Neural cell (in vitro differentiated cells): Measurements from ENCODE around the gene CISH. TPM values are rescaled to one million over a fixed set of nuclear protein-coding genes. Genes with fewer than 3 reads are reported as not detected.

Experiments used
- H2AFZ ChIP-seq: fragments of 200-600, 300-800 bp; sonication (generic), shearing (Covaris generic); 2 replicates; pipeline ENCODE4 v1.6.0; 2014; ENCODE audit warnings: low read depth, mild to moderate bottlenecking, antibody characterized with exemption, low read length, moderate library complexity
- H3F3A ChIP-seq: fragments of 200-600 bp; shearing (Covaris generic); 2 replicates; pipeline ENCODE4 v1.6.1; 2016; ENCODE audit warnings: mild to moderate bottlenecking, moderate library complexity, mixed read lengths, antibody characterized with exemption, low read length; ENCODE audit not compliant: insufficient read depth, poor library complexity, severe bottlenecking
- H3K27ac ChIP-seq: fragments of 200-600, 300-800 bp; sonication (generic), shearing (Covaris generic); 2 replicates; pipeline ENCODE4 v1.5.1; 2014; ENCODE audit warnings: mild to moderate bottlenecking, low read length, moderate library complexity
- H3K27me3 ChIP-seq: fragments of 300-800, 200-600 bp; sonication (generic), shearing (Covaris generic); 2 replicates; pipeline ENCODE4 v1.6.0; 2014; ENCODE audit warnings: mild to moderate bottlenecking, low read depth, low read length, moderate library complexity; ENCODE audit not compliant: insufficient read depth
- H3K36me3 ChIP-seq: fragments of 300-800, 200-600 bp; sonication (generic), shearing (Covaris generic); 2 replicates; pipeline ENCODE4 v1.5.1; 2014; ENCODE audit warnings: mild to moderate bottlenecking, antibody characterized with exemption, low read length, moderate library complexity; ENCODE audit not compliant: insufficient read depth
- H3K4me2 ChIP-seq: fragments of 300-800, 200-600 bp; sonication (generic), shearing (Covaris generic); 2 replicates; pipeline ENCODE4 v1.6.0; 2014; ENCODE audit warnings: mild to moderate bottlenecking, low read length
- H3K4me3 ChIP-seq: fragments of 300-800, 200-600 bp; sonication (generic), shearing (Covaris generic); 2 replicates; pipeline ENCODE4 v1.5.1; 2014; ENCODE audit warnings: mild to moderate bottlenecking, low read length, moderate library complexity
- H3K79me2 ChIP-seq: fragments of 200-600 bp; shearing (Covaris generic); replicated peaks from 2 replicates; pipeline ENCODE4 v1.6.0; 2014; ENCODE audit warnings: mild to moderate bottlenecking, low read length, moderate library complexity; ENCODE audit not compliant: insufficient read depth
- H3K9ac ChIP-seq: fragments of 300-800, 200-600 bp; sonication (generic), shearing (Covaris generic); 2 replicates; pipeline ENCODE4 v1.6.1; 2016; ENCODE audit warnings: mild to moderate bottlenecking, low read length, mixed read lengths
- H3K9me2 ChIP-seq: fragments of 200-600 bp; shearing (Covaris generic); 2 replicates; pipeline ENCODE4 v1.6.1; 2016; ENCODE audit warnings: mild to moderate bottlenecking, low read length, mixed read lengths; ENCODE audit not compliant: insufficient read depth
- H3K9me3 ChIP-seq: fragments of 200-600, 300-800 bp; sonication (generic), shearing (Covaris generic); 2 replicates; pipeline ENCODE4 v1.6.1; 2016; ENCODE audit warnings: mild to moderate bottlenecking, mixed run types, low read length, moderate library complexity, mixed read lengths
- H4K20me1 ChIP-seq: fragments of 200-600 bp; shearing (Covaris generic); 2 replicates; pipeline ENCODE4 v1.6.1; 2016; ENCODE audit warnings: mild to moderate bottlenecking, mixed run types; ENCODE audit not compliant: insufficient read depth
- CTCF ChIP-seq: fragments of 450-650 bp; IDR thresholded peaks from 2 replicates; pipeline ENCODE4 v1.5.1; 2014; ENCODE audit warnings: antibody characterized with exemption, mild to moderate bottlenecking, moderate library complexity; ENCODE audit not compliant: poor library complexity, severe bottlenecking
- EP300 ChIP-seq: fragments of 450-650 bp; conservative IDR thresholded peaks from 2 replicates; pipeline ENCODE4 v1.6.1; 2014; ENCODE audit warnings: antibody characterized with exemption, mild to moderate bottlenecking, moderate library complexity; ENCODE audit not compliant: poor library complexity, severe bottlenecking
- EZH2 ChIP-seq: fragments of 200-600, 300-800 bp; shearing (Covaris generic), sonication (generic); IDR thresholded peaks from 2 replicates; pipeline ENCODE4 v1.6.1; 2014; ENCODE audit warnings: antibody characterized with exemption, low read length, borderline replicate concordance, mild to moderate bottlenecking; ENCODE audit not compliant: insufficient read depth, poor library complexity, severe bottlenecking
- MXI1 ChIP-seq: fragments of 450-650 bp; conservative IDR thresholded peaks from 2 replicates; pipeline ENCODE4 v1.6.1; 2014; ENCODE audit warnings: antibody characterized with exemption, mild to moderate bottlenecking; ENCODE audit not compliant: poor library complexity, severe bottlenecking
- POLR2AphosphoS5 ChIP-seq: IDR thresholded peaks from 2 replicates; pipeline ENCODE4 v1.6.1; 2012
- RAD21 ChIP-seq: fragments of 450-650 bp; conservative IDR thresholded peaks from 2 replicates; pipeline ENCODE4 v1.6.1; 2014; ENCODE audit warnings: antibody characterized with exemption, mild to moderate bottlenecking, moderate library complexity
- REST ChIP-seq: IDR thresholded peaks from 2 replicates; pipeline ENCODE4 v1.6.1; 2012; ENCODE audit warnings: borderline replicate concordance
- SMC3 ChIP-seq: fragments of 450-650 bp; conservative IDR thresholded peaks from 2 replicates; pipeline ENCODE4 v1.6.1; 2014; ENCODE audit warnings: antibody characterized with exemption, mild to moderate bottlenecking, moderate library complexity; ENCODE audit not compliant: poor library complexity
- TAF1 ChIP-seq: IDR thresholded peaks from 2 replicates; pipeline ENCODE4 v1.6.1; 2012; ENCODE audit warnings: low read depth
- polyA plus RNA-seq: library from polyadenylated mRNA; depleted of rRNA; stranded (reverse); fragments of >200 nt; gene quantifications from 2 replicates; pipeline ENCODE4 v1.2.3, GENCODE V29; 2014

CISH gene
- polyA plus RNA-seq, 1 donor from 2014 or later, result not detected

DNA sequence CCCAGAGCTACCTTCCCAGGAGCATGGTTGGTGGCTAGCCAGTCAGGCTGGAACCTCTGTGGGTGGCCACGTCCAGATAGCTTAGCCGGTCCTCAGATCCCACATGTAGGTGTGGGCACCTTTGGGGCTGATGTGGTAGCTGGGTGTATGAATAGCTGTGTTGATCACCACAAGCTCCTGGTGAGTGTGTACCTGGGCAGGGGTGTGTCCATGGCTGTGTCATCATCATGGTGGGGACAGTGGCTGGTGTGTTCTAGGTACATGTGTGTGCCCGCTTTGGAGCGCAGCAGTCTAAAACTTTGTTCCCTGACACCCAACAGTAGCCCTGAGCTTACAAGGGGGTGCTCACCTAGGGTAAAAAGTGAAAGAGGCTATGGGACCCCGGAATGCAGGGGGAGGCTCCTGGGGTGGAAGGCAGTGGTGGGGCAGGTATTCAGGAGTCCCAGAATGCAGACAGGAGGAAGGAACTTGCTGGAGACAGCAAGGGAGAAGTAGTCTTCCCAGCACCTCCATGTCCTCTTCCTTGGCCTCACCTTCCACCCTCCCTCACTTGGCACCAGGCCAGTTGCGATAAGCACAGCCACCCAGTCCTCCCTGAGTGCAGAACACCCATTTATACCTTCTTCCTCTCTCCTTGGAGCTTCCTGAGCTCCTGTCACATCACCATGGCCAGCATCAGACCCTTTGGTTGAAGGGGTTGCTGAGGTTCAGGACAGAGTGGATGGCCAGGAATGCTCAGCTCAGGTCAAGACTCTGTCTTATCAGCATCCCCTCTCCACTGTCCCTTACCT lies 1.2 kb downstream of the CISH start:
- Histone ChIP-seq H2AFZ (no peak overlapping the region), H3K27ac (no peak overlapping the region), H3K4me3 (no peak overlapping the region), H3K36me3 (no peaks in the 10 kb centered on the region), H3K27me3 (peaks cover 14% of the 10 kb centered on the region), H3K79me2 (no peaks in the 10 kb centered on the region), H3F3A (no peaks in the 10 kb centered on the region), H4K20me1 (no peaks in the 10 kb centered on the region), H3K9me2 (no peaks in the 10 kb centered on the region), H3K4me2 (no peak overlapping the region), H3K9ac (no peak overlapping the region), H3K9me3 (no peaks in the 10 kb centered on the region)
- TF ChIP-seq SMC3 (no peak), MXI1 (no peak), EP300 (no peak), RAD21 (no peak), POLR2AphosphoS5 (no peak), TAF1 (no peak), REST (no peak), EZH2 (no peak), CTCF (no peak)

GRCh38 chr3:50609763-50610085 lies 1.9 kb downstream of the CISH start:
- H4K20me1 ChIP-seq, result no peaks in the 10 kb centered on the region
- H3K79me2 ChIP-seq, result no peaks in the 10 kb centered on the region
- H3K27ac ChIP-seq, result no peak overlapping the region
- no peaks in the 10 kb centered on the region for H3K9me2 ChIP-seq
- H3F3A ChIP-seq, result no peaks in the 10 kb centered on the region
- no peaks in the 10 kb centered on the region for H3K36me3 ChIP-seq
- no peak for TF ChIP-seq MXI1
- no peak for TF ChIP-seq EZH2
- TF ChIP-seq POLR2AphosphoS5, result no peak
- TF ChIP-seq EP300, result no peak
- TF ChIP-seq CTCF, result no peak
- no peak for TF ChIP-seq RAD21
- H2AFZ ChIP-seq, result no peak overlapping the region
- no peak overlapping the region for H3K4me2 ChIP-seq
- H3K27me3 ChIP-seq, result peaks cover 14% of the 10 kb centered on the region
- no peak overlapping the region for H3K4me3 ChIP-seq
- H3K9me3 ChIP-seq, result no peaks in the 10 kb centered on the region
- H3K9ac ChIP-seq, result no peak overlapping the region
